ENCODE data around the gene TRDN.

TRDN gene

GRCh38 chr6:123423130-123423529, 213.6 kb downstream of the TRDN start (continued):
- no peak for TF ChIP-seq ZNF248 (tag by site-specific recombination; IDR thresholded peaks at IDR 0.05)
- TF ChIP-seq ZNF704 (tag by site-specific recombination; IDR thresholded peaks at IDR 0.05), result no peak

GRCh38 chr6:123420512-123420911, 216.2 kb downstream of the TRDN start:
- Histone ChIP-seq H3K36me3 (ENCODE audit: control insufficient read depth in 2 of 2, insufficient read depth in 1 of 2, low read length in 2 of 2) (no peaks in the 10 kb centered on the region), H3K9me3 (ENCODE audit: control insufficient read depth, insufficient read depth, low read depth, low read length) (no peaks in the 10 kb centered on the region), H3K4me3 (ENCODE audit: low read depth, low read length) (no peak overlapping the region), H3K4me1 (ENCODE audit: control insufficient read depth, insufficient read depth, low read length) (no peaks in the 10 kb centered on the region), H3K27ac (ENCODE audit: extremely low read depth, low read depth, low read length) (no peak overlapping the region)
- POLR2A ChIA-PET, result no interaction called here
- CTCF ChIA-PET, result interaction anchor here (0.6 to 4.6 kb wide), 3 partner anchors 16 to 295 kb away, joined by 3 to 39 read pairs (median 5); no protein-coding TSS in a partner anchor
- no peak for TF ChIP-seq ZNF529 (tag by site-specific recombination; IDR thresholded peaks at IDR 0.05; ENCODE audit: insufficient replicate concordance)
- no peak for TF ChIP-seq ZNF391 (tag by site-specific recombination; IDR thresholded peaks at IDR 0.05; ENCODE audit: borderline replicate concordance, low read depth)
- TF ChIP-seq GLI2 (tag by site-specific recombination; IDR thresholded peaks at IDR 0.05; ENCODE audit: borderline replicate concordance, low read depth), result no peak
- no peak for TF ChIP-seq ZNF324 (tag by site-specific recombination; IDR thresholded peaks at IDR 0.05)
- TF ChIP-seq ZNF292 (tag by site-specific recombination; IDR thresholded peaks at IDR 0.05; ENCODE audit: borderline replicate concordance, low read depth), result no peak
- TF ChIP-seq ZNF223 (tag by site-specific recombination; IDR thresholded peaks at IDR 0.05), result no peak

- Histone ChIP-seq H3K27ac (ENCODE audit: extremely low read depth, low read depth, low read length) (no peak overlapping the region), H3K9me3 (ENCODE audit: control insufficient read depth, insufficient read depth, low read depth, low read length) (no peaks in the 10 kb centered on the region), H3K36me3 (ENCODE audit: control insufficient read depth in 2 of 2, insufficient read depth in 1 of 2, low read length in 2 of 2) (no peaks in the 10 kb centered on the region), H3K4me1 (ENCODE audit: control insufficient read depth, insufficient read depth, low read length) (no peaks in the 10 kb centered on the region), H3K4me3 (ENCODE audit: low read depth, low read length) (no peak overlapping the region)
- ChIA-PET POLR2A (no interaction called here), CTCF (interaction anchor here (0.6 to 4.6 kb wide), 10 partner anchors 14 to 1378 kb away, joined by 3 to 39 read pairs (median 3); no protein-coding TSS in a partner anchor)
- TF ChIP-seq SCRT2 (tag by site-specific recombination; IDR thresholded peaks at IDR 0.05) (no peak), ZSCAN23 (tag by site-specific recombination; IDR thresholded peaks at IDR 0.05) (no peak), OVOL3 (tag by site-specific recombination; IDR thresholded peaks at IDR 0.05) (no peak), ZFP69B (tag by site-specific recombination; IDR thresholded peaks at IDR 0.05) (no peak), ZBTB1 (tag by site-specific recombination; IDR thresholded peaks at IDR 0.05) (no peak), ZNF449 (tag by site-specific recombination; IDR thresholded peaks at IDR 0.05) (no peak), ZNF473 (tag by site-specific recombination; IDR thresholded peaks at IDR 0.05) (no peak), ZSCAN18 (tag by site-specific recombination; IDR thresholded peaks at IDR 0.05) (no peak), FEZF1 (tag by site-specific recombination; IDR thresholded peaks at IDR 0.05) (no peak)
These were observed 218.7 kb downstream of the TRDN start for GRCh38 chr6:123418071-123418470.

GRCh38 chr6:123417535-123417934, 219.2 kb downstream of the TRDN start:
- Histone ChIP-seq H3K4me3 (ENCODE audit: low read depth, low read length) (no peak overlapping the region), H3K4me1 (ENCODE audit: control insufficient read depth, insufficient read depth, low read length) (no peaks in the 10 kb centered on the region), H3K36me3 (ENCODE audit: control insufficient read depth in 2 of 2, insufficient read depth in 1 of 2, low read length in 2 of 2) (no peaks in the 10 kb centered on the region), H3K9me3 (ENCODE audit: control insufficient read depth, insufficient read depth, low read depth, low read length) (no peaks in the 10 kb centered on the region), H3K27ac (ENCODE audit: extremely low read depth, low read depth, low read length) (no peak overlapping the region)
- ChIA-PET POLR2A (no interaction called here), CTCF (interaction anchor here (0.6 to 4.6 kb wide), 10 partner anchors 14 to 1379 kb away, joined by 3 to 39 read pairs (median 4); no protein-coding TSS in a partner anchor)
- no peak for TF ChIP-seq ZNF214 (tag by site-specific recombination; IDR thresholded peaks at IDR 0.05; ENCODE audit: borderline replicate concordance)
- no peak for TF ChIP-seq ZNF785 (tag by site-specific recombination; IDR thresholded peaks at IDR 0.05)
- no peak for TF ChIP-seq ZNF707 (tag by site-specific recombination; IDR thresholded peaks at IDR 0.05)
- no peak for TF ChIP-seq ZNF354C (tag by site-specific recombination; IDR thresholded peaks at IDR 0.05; ENCODE audit: borderline replicate concordance, low read depth)

Measured in HEK293 (cell line).